DMS79 (cell line): Measurements from ENCODE around the gene IGF2R.
"Not testable (repeated sequence)": the region's sequence is repeated elsewhere in the genome, so short reads cannot be mapped to it uniquely, and the experiment has no call there.

Source experiments
- DNase-seq: peaks from one replicate; lab custom pipeline; 2025; lab: John Stamatoyannopoulos, UW

The IGF2R gene, protein sequence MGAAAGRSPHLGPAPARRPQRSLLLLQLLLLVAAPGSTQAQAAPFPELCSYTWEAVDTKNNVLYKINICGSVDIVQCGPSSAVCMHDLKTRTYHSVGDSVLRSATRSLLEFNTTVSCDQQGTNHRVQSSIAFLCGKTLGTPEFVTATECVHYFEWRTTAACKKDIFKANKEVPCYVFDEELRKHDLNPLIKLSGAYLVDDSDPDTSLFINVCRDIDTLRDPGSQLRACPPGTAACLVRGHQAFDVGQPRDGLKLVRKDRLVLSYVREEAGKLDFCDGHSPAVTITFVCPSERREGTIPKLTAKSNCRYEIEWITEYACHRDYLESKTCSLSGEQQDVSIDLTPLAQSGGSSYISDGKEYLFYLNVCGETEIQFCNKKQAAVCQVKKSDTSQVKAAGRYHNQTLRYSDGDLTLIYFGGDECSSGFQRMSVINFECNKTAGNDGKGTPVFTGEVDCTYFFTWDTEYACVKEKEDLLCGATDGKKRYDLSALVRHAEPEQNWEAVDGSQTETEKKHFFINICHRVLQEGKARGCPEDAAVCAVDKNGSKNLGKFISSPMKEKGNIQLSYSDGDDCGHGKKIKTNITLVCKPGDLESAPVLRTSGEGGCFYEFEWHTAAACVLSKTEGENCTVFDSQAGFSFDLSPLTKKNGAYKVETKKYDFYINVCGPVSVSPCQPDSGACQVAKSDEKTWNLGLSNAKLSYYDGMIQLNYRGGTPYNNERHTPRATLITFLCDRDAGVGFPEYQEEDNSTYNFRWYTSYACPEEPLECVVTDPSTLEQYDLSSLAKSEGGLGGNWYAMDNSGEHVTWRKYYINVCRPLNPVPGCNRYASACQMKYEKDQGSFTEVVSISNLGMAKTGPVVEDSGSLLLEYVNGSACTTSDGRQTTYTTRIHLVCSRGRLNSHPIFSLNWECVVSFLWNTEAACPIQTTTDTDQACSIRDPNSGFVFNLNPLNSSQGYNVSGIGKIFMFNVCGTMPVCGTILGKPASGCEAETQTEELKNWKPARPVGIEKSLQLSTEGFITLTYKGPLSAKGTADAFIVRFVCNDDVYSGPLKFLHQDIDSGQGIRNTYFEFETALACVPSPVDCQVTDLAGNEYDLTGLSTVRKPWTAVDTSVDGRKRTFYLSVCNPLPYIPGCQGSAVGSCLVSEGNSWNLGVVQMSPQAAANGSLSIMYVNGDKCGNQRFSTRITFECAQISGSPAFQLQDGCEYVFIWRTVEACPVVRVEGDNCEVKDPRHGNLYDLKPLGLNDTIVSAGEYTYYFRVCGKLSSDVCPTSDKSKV (N-terminal part only)

DNA sequence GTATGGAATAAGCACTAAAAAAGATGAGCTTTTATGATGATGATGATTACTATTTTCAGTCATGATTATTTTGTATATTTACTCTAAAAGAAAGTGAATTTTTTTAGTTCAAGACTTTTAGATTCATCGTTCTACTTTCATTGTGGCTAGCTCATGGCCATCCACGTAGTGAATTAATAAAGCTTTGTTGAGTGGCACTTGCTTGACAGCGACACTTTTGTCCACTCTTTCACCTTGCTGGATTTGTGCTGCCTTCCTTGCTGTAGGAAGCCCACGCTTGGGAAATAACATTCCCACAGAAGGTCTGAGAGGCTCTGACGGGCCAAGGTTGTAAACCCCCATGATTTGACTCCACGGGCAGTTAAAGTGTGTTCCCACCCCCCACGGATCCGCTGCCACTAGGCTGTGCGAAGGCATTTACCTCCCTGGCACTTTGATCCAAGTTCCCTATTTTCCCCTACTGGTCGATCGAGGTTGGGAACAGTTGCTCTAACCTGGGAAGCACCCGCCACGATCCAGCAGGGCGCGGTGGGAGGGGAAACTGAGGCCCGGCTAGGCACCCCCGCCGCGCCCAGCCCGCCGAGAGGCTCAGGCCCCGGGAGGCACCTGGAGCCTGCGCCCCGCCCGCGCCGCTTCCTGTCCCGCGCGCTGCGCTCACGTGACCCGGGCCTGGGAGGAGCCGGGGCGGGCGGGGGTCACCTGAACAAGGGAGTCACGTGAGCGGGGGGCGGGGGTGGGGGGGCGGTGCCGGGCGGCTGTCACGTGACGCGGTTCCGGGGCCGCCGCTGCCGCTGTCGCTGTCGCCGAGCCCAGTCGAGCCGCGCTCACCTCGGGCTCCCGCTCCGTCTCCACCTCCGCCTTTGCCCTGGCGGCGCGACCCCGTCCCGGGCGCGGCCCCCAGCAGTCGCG lies at the start of gene IGF2R:
TSS of gene IGF2R (plus strand) at position 788 of the 909 bp plus-strand sequence. CDS start 165 bp downstream, outside the sequence.
- DNase-seq, result peak; percentile 70

GRCh38 chr6:159919800-159920199 lies 49.1 kb upstream of the IGF2R start:
- no peak for DNase-seq

- not testable (repeated sequence) for DNase-seq
Observed at GRCh38 chr6:159924150-159924549, 44.7 kb upstream of the IGF2R start.

DNA sequence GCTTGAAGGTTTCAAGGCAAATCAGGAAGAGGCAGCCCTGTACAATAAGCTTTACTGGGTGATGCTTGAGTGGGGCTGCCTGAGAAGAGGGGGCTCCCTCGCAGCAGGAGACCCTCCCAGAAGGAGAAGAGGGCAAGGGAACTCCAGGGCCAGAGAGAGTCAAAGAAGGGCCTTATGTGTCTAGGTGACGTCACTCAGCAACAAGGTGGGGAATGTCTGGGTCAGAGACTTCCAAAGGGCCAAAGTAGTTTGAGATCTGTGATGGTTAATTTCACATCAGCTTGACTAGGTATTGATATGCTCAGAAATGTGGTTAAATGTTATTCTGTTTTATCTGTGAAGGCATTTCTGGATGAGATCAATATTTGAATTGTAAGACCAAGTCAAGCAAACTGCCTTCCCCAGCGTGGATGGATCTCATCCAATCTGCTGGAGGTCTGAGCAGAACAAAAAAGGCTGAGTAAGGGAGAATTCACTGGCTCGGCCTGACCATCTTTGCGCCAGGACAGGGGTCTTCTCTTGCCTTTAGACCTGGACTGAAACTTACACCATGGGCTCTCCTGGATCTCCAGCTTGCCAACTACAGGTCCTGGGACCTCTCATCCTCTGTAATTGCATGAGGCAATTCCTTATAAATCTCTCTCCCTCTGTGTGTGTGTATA lies 42.2 kb upstream of the IGF2R start:
- DNase-seq, result no peak

GRCh38 chr6:159929819-159930218 lies 39.1 kb upstream of the IGF2R start:
- DNase-seq, result peak; percentile 16

DNA sequence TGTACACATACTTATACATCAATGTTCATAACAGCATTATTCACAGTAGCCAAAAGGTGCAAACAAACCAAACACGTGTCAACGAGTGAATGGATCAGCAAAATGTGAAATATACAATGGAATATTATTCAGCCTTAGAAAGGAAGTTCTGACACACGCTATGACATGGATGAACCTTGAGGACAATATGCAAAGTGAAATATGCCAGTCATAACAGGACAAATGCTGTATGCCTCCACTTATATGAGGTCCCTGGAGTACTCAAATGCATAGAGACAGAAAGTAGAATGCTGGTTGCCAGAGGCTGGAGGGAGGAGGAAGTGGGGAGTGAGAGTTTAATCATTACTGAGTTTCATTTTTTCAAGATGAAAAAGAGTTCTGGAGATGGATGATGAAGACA lies 37.8 kb upstream of the IGF2R start:
- no peak for DNase-seq

- DNase-seq, result no peak
Observed at GRCh38 chr6:159931846-159932245, 37.0 kb upstream of the IGF2R start.

DNA sequence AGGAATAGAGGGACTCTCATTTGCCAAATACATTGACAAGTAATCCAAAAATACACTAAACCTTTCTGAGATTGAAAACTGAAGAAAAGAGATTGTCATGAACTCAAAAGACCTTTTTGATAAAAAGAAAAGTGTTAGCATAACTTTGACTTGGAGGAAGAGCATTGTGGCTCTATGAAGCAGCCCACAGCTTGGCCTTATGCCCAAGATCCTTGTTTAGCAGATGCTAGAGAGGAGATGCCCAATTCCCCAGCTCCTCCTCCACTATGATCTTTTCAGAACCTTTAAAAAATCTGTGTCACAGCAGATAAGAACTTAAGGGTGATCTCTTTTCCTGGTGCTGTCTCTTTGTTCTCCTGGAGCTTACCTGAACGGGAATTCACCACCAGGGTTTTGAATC lies 35.8 kb upstream of the IGF2R start:
- DNase-seq, result no peak

- no peak for DNase-seq
Observed at GRCh38 chr6:159934181-159934580, 34.7 kb upstream of the IGF2R start.

GRCh38 chr6:159935065-159935464 lies 33.8 kb upstream of the IGF2R start:
- DNase-seq, result no peak

- DNase-seq, result no peak
Observed at GRCh38 chr6:159935633-159936032, 33.2 kb upstream of the IGF2R start.

GRCh38 chr6:159939591-159940016 lies 29.3 kb upstream of the IGF2R start:
- DNase-seq, result no peak

GRCh38 chr6:159941286-159942113 lies 27.4 kb upstream of the IGF2R start:
- DNase-seq, result no peak

DNA sequence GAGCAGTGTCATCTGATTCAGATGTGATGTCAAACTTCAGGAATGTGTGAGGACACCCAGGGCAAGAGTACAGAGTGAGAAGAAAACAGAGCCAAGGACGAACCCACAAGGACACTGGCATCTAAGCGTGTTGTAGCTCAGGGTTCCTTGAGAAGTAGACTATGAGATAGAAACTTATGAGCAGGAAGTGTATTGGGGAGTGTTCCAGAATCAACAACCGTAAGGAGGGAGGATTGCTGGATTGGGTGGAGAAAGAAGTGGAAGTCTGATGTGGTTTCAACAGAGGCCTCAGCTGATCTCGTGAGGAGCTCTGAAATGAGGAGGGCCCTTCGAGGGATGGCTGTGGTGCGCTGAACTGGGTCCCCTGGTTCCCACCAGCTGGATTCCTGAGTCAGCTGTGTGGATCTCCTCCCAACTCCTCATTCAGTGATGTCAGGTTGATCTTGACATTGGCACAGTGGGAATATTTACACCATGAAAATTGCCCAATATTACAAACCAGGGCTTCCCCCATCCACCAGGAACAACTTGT lies 25.7 kb upstream of the IGF2R start:
- no peak for DNase-seq

GRCh38 chr6:159943968-159944598 lies 24.8 kb upstream of the IGF2R start:
- DNase-seq, result no peak

DNA sequence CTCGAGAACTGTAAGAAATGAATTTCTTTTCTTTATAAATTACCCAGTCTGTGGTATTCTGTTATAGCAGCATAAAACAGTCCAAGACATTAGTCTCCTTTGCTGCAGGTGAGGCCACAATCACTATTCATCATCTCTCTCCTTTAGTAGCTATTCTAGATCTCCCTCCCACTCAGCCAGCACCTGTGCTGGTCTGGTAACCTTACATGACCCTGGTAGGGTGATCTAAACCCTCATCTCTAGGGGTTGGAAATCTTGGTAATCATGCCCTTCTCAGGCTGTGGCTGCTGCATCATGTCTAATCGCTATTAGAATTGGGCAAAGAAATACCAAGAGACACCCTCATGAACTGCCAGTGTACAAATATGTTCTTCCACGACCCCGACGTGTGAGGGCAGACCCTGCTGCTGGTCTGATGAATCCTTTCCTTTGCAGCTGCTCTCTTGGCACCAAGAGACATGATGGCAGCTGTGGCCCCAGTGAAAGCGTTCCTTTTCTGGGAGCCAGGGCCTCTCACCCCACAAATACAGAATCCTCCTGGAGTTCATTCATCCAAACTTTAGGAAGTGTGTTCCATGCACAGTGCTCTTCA lies 23.0 kb upstream of the IGF2R start:
- DNase-seq, result no peak

DNA sequence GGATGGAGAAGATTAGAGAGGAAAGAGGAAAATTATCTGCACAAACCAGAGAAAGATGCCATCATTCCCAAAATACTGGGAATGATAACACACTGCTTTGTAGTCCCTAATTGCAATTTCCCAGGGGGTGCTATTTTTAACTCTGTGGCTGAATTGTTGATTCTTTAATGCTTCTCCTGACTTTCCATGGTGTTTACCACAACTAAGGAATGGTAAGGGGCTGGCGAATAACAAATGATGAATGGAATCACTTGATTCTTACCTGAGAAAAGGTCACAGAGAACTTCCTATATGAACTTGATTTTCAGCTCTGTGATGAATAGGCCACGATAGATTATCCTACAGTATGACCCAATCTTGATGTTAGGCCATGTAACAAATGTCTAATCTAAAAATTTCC lies 22.0 kb upstream of the IGF2R start:
- DNase-seq, result no peak

DNA sequence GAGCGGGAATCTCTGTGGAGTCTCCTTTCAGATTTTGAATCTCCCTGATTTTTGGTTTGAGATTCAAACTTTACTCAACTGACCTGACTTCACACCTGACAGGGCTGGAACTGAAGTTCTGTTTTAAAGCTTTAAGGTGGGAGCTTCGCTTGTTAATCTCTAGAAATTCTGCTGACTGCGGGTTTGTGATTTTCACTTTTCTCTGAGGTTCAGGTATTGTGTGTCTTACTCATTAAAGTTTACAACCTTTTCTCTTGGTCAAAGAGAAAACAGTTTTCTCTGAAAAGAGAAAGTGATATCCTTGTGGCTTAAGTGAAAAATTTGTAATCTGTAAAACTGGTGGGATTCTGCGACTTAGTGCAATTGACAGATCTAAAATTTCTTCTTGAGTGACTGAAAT lies 20.7 kb upstream of the IGF2R start:
- DNase-seq, result no peak
